HG03159 (cell line): ENCODE measurements around the gene WDR82.
"Not testable (repeated sequence)": the region's sequence is repeated elsewhere in the genome, so short reads cannot be mapped to it uniquely, and the experiment has no call there.

Experiments
- ATAC-seq: cut with Tn5 transposase; IDR thresholded peaks from one replicate; pipeline ENCODE4 v1.9.1; 2021; ENCODE audit warnings: mild to moderate bottlenecking, moderate library complexity; ENCODE audit not compliant: unreplicated experiment

Gene WDR82

DNA sequence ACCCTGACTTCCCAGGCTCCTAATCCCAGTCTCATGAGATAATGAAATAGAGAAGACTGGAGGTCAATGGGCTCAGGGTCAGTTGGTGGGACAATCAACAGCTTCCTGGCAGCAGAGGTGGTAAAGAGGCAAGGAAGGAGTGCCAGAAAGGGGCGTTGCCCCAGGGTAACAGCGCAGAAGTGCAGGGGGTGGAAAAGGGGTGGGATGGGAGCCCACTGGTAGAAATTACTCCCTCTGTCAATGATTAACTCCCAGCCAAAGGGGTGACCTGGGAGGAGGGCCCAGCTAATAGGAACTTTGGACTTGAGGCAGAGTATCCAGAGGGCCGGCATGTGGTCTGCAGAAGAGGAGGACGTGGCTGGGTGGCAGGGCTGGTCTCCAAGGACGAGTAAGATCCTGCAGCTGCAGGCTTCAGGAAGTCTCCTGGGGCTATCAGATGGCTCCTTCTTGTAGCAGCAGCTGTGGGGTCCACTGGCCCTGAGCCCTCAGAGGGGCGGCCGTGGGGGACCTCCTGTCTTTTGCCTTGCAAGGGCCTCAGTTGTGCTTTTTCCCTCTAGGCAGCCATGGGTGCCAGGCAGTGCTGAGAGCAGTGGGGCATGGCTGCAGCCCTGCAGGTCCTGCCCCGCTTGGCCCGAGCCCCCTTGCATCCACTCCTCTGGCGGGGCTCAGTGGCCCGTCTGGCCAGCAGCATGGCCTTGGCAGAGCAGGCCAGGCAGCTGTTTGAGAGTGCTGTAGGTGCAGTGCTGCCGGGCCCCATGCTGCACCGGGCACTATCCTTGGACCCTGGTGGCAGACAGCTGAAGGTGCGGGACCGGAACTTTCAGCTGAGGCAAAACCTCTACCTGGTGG lies 11.5 kb upstream of the WDR82 start:
- ATAC-seq: no peak

GRCh38 chr3:52289338-52289746 lies 10.9 kb upstream of the WDR82 start:
- no peak for ATAC-seq

GRCh38 chr3:52288674-52289073 lies 10.2 kb upstream of the WDR82 start:
- no peak for ATAC-seq

GRCh38 chr3:52286777-52287110 lies 8.3 kb upstream of the WDR82 start:
- no peak for ATAC-seq

GRCh38 chr3:52284051-52284450 lies 5.6 kb upstream of the WDR82 start:
- ATAC-seq: not testable (repeated sequence)

DNA sequence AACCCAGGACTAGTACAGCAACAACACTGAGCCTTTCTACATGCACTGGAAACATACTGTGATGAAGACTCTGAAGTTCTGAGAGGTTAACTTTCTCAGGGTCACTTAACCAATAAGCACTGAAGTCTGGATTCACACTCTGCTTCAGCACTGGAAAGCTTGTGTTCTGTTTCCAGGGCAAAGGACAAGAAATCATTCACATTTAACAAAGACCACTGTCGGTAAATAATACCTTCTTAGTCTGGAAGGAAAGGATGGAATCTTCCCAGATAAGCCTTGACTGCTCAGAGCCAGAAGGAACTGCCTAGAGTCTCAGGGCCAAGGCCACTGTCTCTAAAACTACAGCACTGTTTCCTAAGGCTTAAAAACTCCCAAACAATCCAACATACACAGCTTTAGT lies 4.9 kb upstream of the WDR82 start:
- ATAC-seq: no peak

DNA sequence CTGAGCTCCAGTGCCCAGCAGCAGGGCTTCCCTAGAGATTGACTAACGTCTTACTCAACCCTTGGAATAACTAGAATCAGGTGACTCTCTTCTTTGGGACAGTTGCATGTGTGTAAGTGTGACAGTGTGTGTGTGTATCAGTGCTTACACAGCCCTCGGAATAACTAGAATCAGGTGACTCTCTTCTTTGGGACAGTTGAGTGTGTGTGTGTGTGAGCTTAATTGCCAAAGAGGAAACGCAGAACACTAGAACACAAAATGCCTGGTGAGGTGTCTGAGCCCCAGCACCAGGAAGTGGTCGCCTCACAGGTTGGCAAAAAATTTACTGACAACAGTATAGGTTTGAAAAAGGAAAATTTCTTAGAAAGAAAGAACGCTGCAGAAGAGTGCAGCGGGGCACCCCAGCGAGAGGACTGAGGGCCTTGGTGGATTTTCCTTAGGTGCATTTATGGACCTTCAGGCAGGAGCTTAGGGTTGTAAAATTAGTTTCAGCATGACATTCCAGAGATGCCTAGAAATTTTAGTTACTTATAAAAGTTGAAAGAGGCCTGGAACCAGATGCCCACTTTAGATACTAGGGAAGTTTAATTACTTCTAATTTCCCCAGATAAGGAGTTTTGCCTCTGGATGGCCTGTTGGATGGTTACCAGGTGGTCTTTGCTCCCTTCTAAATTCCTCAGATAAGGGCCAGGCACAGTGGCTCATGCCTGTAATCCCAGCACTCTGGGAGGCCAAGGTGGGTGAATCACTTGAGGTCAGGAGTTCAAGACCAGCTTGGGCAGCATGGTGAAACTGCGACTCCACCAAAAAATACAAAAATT lies 3.7 kb upstream of the WDR82 start:
- ATAC-seq: no peak

- no peak for ATAC-seq
Measured at GRCh38 chr3:52280050-52280461, 1.6 kb upstream of the WDR82 start.

- no peak for ATAC-seq
Measured at GRCh38 chr3:52279596-52279995, 1.1 kb upstream of the WDR82 start.

DNA sequence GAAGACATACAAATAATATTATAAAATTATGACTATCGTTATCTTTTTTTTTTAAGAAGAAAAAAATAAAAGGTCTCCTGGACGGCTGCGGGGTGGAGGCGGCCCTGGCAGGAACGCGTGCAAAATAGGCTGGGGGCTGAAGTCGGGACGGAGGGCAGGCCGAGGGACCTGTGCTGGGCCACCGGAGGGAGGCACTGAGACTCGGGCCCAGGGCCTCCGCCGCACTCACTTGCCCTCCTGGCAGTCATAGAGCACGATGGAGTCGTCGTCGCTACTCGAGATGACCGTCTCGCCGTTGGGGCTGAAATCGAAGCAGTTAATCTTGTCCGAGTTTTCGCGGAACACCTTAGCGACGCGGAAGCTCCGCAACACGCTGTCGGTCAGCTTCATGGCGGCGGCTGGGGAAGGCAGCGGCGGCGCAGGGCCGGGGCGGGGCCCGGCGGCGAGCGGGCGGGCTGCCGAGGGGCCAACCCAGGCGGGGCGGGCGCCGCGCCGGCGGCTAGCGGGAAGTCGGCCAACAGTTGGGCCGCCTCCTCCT lies 408 bp downstream of the WDR82 start:
- ATAC-seq: peak; percentile 52

- ATAC-seq: no peak
Measured at GRCh38 chr3:52277071-52277964, 1.1 kb downstream of the WDR82 start.

- not testable (repeated sequence) for ATAC-seq
Measured at GRCh38 chr3:52274781-52275180, 3.7 kb downstream of the WDR82 start.

GRCh38 chr3:52272831-52273230 lies 5.6 kb downstream of the WDR82 start:
- ATAC-seq: no peak

GRCh38 chr3:52272172-52272571 lies 6.3 kb downstream of the WDR82 start:
- not testable (repeated sequence) for ATAC-seq

GRCh38 chr3:52270252-52270754 lies 8.1 kb downstream of the WDR82 start:
- no peak for ATAC-seq

- no peak for ATAC-seq
Measured at GRCh38 chr3:52269776-52270175, 8.7 kb downstream of the WDR82 start.

DNA sequence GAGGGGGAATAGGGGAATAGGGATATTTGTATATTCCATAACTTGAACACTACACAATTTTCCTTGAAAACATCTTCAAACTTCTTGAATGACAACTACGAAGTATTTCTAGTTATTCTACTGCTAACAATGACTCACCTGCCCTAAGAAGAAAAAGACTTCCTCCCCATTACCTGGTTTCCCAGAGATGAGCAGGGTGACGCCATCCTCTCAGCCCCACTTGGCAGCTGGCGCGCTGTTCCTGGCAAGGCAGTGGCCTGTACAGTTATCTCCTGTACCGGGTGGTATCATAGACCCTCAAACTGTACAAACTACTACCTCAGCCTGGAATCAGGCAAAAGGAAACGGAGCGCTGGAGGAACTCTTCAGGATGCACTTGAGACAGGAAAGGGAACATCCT lies 10.4 kb downstream of the WDR82 start:
- no peak for ATAC-seq

DNA sequence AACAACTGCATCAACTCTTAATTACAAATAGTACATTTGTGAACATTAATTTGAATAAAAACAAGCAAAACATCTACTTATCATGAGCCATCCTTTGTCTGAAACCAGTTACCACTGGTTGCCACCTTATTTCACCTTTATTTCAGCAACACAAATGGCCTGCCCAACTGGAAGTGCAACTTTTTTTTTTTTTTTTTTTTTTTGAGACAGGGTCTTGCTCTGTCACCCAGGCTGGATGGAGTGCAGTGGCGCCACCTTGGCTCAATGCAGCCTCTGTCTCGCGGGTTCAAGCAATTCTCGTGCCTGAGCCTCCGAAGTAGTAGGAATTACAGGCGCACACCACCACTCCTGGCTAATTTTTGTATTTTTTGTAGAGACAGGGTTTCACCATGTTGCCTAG lies 13.1 kb downstream of the WDR82 start:
- no peak for ATAC-seq

DNA sequence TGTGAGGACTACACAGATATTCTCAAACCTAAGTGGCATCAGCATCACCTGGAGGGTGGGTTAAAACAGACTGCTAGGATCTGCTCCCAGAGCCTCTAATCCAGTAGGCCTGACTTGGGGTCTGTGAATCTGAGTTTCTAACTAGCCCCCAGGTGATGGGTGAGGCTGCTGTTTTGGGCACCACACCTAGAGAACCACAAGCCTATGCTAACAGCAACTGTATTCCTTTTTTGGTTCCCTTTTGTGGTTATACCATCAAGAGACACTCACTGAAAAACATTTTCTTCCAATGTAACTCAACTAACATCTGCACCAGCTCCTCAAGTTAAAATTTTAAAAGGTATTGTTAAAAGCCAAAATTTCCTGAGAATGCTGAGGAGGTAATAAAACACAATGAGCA lies 16.0 kb downstream of the WDR82 start:
- ATAC-seq: no peak

DNA sequence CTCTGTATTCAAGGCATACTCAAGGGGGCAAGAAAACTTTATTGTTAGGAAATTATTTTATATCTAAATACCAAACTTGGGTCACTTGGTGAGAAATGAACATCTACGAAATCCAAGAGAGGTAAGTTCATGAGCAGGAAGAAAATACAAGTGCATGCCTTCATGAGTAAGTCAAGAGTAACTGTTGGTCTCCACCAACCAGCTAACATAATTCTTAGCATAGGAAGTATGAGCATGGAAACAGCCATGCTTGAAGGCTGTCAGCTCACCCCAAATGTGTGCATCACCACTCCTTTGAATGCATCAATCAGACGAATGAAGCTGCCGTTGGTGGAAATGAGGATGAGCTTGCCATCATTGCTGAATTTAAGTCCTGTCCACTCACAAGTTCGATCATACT lies 19.0 kb downstream of the WDR82 start:
- no peak for ATAC-seq

- ATAC-seq: no peak
Measured at GRCh38 chr3:52259035-52259434, 19.4 kb downstream of the WDR82 start.
